Measurements from ENCODE around the gene STAB1. TPM values are rescaled to one million over a fixed set of nuclear protein-coding genes. Genes with fewer than 3 reads are reported as not detected.

STAB1 gene
- total and polyA plus RNA-seq, 2 experiments from 2014 or later, result not detected

DNA sequence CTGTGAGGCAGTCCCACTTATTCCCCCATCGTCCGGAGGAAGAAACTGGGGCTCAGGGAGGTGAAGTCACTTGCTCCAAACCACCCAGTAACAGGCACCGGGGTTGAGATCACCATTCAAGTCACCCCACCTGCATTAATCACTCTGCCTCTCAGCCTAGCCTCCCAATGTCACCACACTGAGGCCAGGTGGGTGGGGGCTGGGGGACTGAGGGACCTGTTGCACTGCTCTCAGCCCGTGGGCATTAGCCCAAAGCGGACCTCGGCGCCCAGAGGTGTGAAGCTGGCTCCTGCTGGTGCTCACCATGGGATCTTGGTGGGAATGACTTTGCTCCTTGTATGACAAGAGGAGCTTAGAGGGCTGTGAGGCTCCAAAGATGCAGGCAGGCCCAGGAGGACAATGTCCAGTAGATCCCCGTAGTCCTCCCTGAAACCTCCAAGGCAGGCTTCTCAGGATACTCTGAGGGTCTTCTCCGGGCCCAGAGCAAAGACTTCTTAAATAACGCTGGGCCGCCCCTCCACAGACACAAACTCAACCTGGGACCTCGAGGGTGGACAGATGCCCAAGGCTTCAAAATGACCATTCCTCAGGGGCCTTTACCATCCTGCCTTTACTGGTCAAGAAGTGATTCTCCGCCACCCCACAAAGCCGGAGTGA is 36.9 kb downstream of the STAB1 start:
- H3F3A ChIP-seq (ENCODE audit: insufficient read depth), result peaks cover 11% of the 10 kb centered on the region
- TF ChIP-seq EZH2 (IDR thresholded peaks at IDR 0.05; ENCODE audit: insufficient read depth, poor library complexity, severe bottlenecking) (no peak), EZH2phosphoT487 (IDR thresholded peaks at IDR 0.05; ENCODE audit: insufficient read depth, low read depth) (no peak)
- in situ Hi-C loops (cut with MboI), result no loop called here
- H3K4me1 ChIP-seq (ENCODE audit: insufficient read depth), result peaks cover 27% of the 10 kb centered on the region
- peak overlapping the region; percentile 81 for H3K4me3 ChIP-seq
- H3K36me3 ChIP-seq (ENCODE audit: low read depth), result no peaks in the 10 kb centered on the region
- no peak overlapping the region for H2AFZ ChIP-seq
- no peaks in the 10 kb centered on the region for H3K9me2 ChIP-seq (ENCODE audit: insufficient read depth)
- peaks cover 43% of the 10 kb centered on the region for H3K79me2 ChIP-seq (ENCODE audit: insufficient read depth)
- peak overlapping the region; percentile 88 for H3K4me2 ChIP-seq (ENCODE audit: unreplicated experiment)
- no peaks in the 10 kb centered on the region for H3K27me3 ChIP-seq (replicated peaks; ENCODE audit: insufficient read depth)
- DNase-seq, result no peak
- no peaks in the 10 kb centered on the region for H4K20me1 ChIP-seq (ENCODE audit: insufficient read depth)
- no peaks in the 10 kb centered on the region for H3K9me3 ChIP-seq (ENCODE audit: low read depth)
- peak overlapping the region; percentile 72 for H3K9ac ChIP-seq
- H3K27ac ChIP-seq, result no peak overlapping the region
- WGBS, 2 experiments (ENCODE audit: low coverage in 1 of 2, low lambda C conversion rate in 2 of 2, missing lambda C conversion rate in 2 of 2), result 96% methylated on average over 14 of the region's 14 CpGs

DNA sequence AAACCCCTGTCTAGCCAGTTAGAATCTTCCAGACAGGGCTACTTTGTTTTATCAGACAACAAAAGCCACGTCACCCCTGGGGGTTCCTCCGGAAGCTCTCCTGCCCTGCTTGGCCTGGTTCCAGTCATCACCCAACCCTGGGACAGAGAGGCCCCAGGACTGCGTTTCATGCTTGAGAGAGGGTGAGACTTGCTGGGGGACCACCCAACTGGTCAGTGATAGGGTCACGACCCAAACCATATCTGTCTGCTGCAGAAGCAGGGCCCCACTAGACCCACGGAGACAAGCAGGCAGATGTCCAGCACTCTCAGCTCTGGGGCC is 37.3 kb downstream of the STAB1 start:
- WGBS, 2 experiments (ENCODE audit: low coverage in 1 of 2, low lambda C conversion rate in 2 of 2, missing lambda C conversion rate in 2 of 2), result 65% methylated on average over 5 of the region's 5 CpGs

DNA sequence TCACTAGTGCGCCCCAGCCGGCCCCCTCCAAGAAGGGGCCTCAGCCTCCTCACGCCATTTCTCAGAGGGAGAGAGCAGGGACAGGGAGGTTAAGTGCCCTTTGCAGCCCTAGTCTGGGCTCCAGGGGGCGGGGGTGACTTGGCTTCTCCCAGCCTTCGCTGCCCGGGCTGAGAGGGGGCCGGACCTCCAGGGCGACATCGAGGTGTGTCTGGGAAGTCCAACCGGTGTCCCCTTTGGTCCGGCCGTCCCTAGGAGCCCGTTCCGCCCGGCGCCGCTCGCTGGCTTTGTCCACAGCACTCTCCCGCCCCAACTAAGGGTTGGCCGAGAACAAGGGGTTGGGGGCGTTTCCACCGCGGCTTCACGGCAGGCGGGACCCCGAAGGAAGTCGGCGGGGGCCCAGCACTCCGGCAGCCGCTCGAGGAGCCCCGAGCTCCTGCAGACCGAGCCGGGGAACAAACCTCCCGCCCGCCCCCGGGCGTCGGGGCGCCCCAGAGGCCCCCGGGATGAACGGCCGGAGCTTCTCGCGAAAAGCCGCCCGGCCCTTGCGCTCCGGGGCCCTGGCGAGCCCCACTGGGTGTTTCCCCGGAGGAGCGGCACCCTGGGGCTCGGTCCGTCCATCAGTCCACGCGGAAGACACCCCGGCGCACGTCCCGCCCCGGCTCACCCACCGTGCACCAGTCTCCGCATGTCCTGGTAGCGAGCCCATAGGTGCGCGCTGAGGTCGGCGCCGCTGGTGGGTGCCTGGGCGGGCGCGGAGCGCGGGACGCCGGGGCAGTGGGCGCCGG is 37.9 kb downstream of the STAB1 start:
- peak overlapping the region; percentile 88 for H3K4me2 ChIP-seq (ENCODE audit: unreplicated experiment)
- no peaks in the 10 kb centered on the region for H3K9me2 ChIP-seq (ENCODE audit: insufficient read depth)
- H3K4me1 ChIP-seq (ENCODE audit: insufficient read depth), result peaks cover 34% of the 10 kb centered on the region
- H4K20me1 ChIP-seq (ENCODE audit: insufficient read depth), result no peaks in the 10 kb centered on the region
- H3K9ac ChIP-seq, result peak overlapping the region; percentile 72
- peak; percentile 54 for DNase-seq
- peaks cover 21% of the 10 kb centered on the region for H3F3A ChIP-seq (ENCODE audit: insufficient read depth)
- no peaks in the 10 kb centered on the region for H3K9me3 ChIP-seq (ENCODE audit: low read depth)
- no peaks in the 10 kb centered on the region for H3K36me3 ChIP-seq (ENCODE audit: low read depth)
- H3K27me3 ChIP-seq (replicated peaks; ENCODE audit: insufficient read depth), result no peaks in the 10 kb centered on the region
- in situ Hi-C loops (cut with MboI), result no loop called here
- H3K27ac ChIP-seq, result no peak overlapping the region
- WGBS, 2 experiments (ENCODE audit: low coverage in 1 of 2, low lambda C conversion rate in 2 of 2, missing lambda C conversion rate in 2 of 2), result 4 to 5% methylated on average over 43 to 50 of the region's 78 CpGs
- peak overlapping the region; percentile 81 for H3K4me3 ChIP-seq
- no peak for TF ChIP-seq EZH2phosphoT487 (IDR thresholded peaks at IDR 0.05; ENCODE audit: insufficient read depth, low read depth)
- TF ChIP-seq EZH2 (IDR thresholded peaks at IDR 0.05; ENCODE audit: insufficient read depth, poor library complexity, severe bottlenecking), result no peak
- peaks cover 54% of the 10 kb centered on the region for H3K79me2 ChIP-seq (ENCODE audit: insufficient read depth)
- H2AFZ ChIP-seq, result peak overlapping the region; percentile 68

More for the DNA sequence above, 37.3 kb downstream of the STAB1 start:
- TF ChIP-seq EZH2phosphoT487 (IDR thresholded peaks at IDR 0.05; ENCODE audit: insufficient read depth, low read depth) (no peak), EZH2 (IDR thresholded peaks at IDR 0.05; ENCODE audit: insufficient read depth, poor library complexity, severe bottlenecking) (no peak)
- Histone ChIP-seq H3K9ac (peak overlapping the region; percentile 72), H3F3A (ENCODE audit: insufficient read depth) (peaks cover 16% of the 10 kb centered on the region), H3K27ac (no peak overlapping the region), H3K36me3 (ENCODE audit: low read depth) (no peaks in the 10 kb centered on the region), H3K4me1 (ENCODE audit: insufficient read depth) (peaks cover 28% of the 10 kb centered on the region), H3K27me3 (replicated peaks; ENCODE audit: insufficient read depth) (no peaks in the 10 kb centered on the region), H2AFZ (peak overlapping the region; percentile 68; the same call in 1 of the 2 replicates), H3K4me2 (ENCODE audit: unreplicated experiment) (peak overlapping the region; percentile 88), H3K4me3 (peak overlapping the region; percentile 81), H3K9me2 (ENCODE audit: insufficient read depth) (no peaks in the 10 kb centered on the region), H3K79me2 (ENCODE audit: insufficient read depth) (peaks cover 48% of the 10 kb centered on the region), H4K20me1 (ENCODE audit: insufficient read depth) (no peaks in the 10 kb centered on the region), H3K9me3 (ENCODE audit: low read depth) (no peaks in the 10 kb centered on the region)
- DNase-seq, result peak; percentile 44
- in situ Hi-C loops (cut with MboI), result no loop called here

GRCh38 chr3:52533623-52534280 is 38.6 kb downstream of the STAB1 start, which contains the start of gene NT5DC2:
TSS of gene NT5DC2 (minus strand) at chr3:52533857. CDS start at chr3:52533737, 120 bp downstream.
- Histone ChIP-seq H3K9me2 (ENCODE audit: insufficient read depth) (no peaks in the 10 kb centered on the region), H3K79me2 (ENCODE audit: insufficient read depth) (peaks cover 61% of the 10 kb centered on the region), H3K4me3 (peak within 1 kb of the TSS; percentile 81), H4K20me1 (ENCODE audit: insufficient read depth) (no peaks in the 10 kb centered on the region), H3K27me3 (replicated peaks; ENCODE audit: insufficient read depth) (no peaks in the 10 kb centered on the region), H3K4me2 (ENCODE audit: unreplicated experiment) (peak within 1 kb of the TSS; percentile 88), H2AFZ (peak within 1 kb of the TSS; percentile 83), H3K9ac (peak within 1 kb of the TSS; percentile 83), H3F3A (ENCODE audit: insufficient read depth) (peaks cover 21% of the 10 kb centered on the region), H3K36me3 (ENCODE audit: low read depth) (no peaks in the 10 kb centered on the region), H3K9me3 (ENCODE audit: low read depth) (no peaks in the 10 kb centered on the region), H3K27ac (peak within 1 kb of the TSS; percentile 54), H3K4me1 (ENCODE audit: insufficient read depth) (peaks cover 41% of the 10 kb centered on the region)
- DNase-seq, result peak; percentile 89
- in situ Hi-C loops (cut with MboI), result no loop called here
- 2 to 3% methylated on average over 15 to 31 of the region's 91 CpGs for WGBS, 2 experiments (ENCODE audit: low coverage in 1 of 2, low lambda C conversion rate in 2 of 2, missing lambda C conversion rate in 2 of 2)
- TF ChIP-seq EZH2phosphoT487 (IDR thresholded peaks at IDR 0.05; ENCODE audit: insufficient read depth, low read depth) (no peak), EZH2 (IDR thresholded peaks at IDR 0.05; ENCODE audit: insufficient read depth, poor library complexity, severe bottlenecking) (no peak)
